Activated CD4-positive, alpha-beta T cell treated with anti-CD3 and anti-CD28 coated beads, Interleukin-2, amount 50 U/mL, for 1 hour (primary cell): Measurements from ENCODE around the gene LNX2.

ENCODE experiments used
- DNase-seq: peaks from one replicate; pipeline ENCODE4 v3.0.0-alpha.2; 2020

Gene LNX2

DNA sequence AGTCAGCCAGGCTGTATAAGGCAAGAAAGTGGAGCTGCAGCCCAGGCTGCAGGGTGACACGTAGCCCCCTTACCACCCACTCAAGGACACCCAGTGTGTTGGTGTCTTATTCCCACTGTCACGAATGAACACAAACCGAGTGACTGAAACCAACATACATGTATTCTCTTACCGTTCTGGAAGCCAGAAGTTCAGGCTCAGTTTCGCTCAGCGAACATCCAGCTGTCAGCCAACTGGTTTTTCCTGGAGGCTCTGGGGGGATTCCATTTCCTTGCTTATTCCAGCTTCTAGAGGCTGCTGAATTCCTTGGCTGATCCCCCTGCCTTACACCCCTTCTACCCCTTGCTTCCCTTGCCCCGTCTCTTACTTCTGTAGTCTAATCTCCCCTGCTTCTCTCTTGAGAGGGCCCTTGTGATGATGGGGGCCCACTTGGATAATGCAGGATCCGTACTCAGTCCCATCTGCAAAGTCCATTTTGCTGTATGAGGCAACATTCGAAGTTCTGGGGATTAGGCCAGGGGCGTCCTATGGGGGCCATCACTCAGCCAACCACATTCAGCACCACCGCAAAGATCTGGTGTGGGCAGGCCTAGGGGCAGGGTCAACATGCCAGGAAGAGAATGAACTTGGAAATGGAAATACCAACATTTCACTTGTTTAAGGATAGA lies 122.6 kb downstream of the LNX2 start:
- no peak for DNase-seq

DNA sequence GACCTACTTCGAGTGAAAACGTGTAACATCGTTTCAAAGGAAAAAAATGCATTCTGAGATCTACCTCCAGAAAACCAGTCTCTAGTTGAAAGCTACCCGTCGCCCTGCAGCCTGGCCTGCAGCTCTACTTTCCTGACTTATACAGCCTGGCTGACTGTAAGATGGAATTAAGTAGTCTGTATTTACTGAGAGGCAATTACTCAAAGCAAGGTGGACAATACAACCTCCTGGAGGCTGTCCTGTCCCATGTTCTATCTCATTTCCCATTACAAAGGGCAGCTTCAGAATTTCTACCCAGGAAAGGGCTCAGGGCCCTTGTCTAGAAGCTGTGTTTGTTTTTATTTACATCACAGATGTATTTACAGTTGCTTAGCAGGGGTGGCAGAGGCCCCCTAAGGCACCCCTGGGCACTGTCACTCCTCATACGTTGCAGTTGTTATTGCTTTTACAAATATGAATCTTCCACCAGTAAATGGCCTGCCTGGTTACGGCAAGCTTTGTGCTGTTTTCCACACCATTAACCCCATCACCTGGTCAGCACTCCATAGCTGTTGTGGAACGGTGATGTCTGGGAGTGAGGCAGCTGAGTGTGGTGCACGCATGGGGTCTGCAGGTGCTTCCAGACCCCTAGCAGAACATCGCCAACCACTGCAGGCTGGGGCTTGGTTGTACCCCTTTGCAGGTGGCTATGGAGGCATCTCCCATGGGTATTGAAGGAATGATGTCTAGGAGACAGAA lies 123.6 kb downstream of the LNX2 start:
- DNase-seq = no peak

DNA sequence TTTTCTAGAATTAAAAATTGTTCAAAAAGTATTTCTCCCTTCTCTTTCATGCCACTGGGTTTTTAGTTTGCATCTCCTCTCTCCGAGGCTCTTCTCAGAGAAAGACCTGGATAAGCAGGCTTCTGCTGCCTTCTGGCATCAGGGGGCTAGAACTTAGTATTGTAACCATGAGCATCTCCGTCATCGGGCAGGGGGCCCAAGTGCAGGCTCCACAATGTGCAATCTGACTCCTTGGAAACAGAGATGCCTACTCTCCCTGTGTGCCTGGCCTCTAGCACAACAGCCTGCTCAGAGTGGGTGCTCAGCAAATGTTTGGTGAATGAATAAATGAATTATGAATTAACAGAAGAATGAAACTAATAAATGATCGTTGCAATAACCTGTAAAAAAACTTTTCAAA lies 124.3 kb downstream of the LNX2 start:
- no peak for DNase-seq
